CD4-positive, alpha-beta T cell treated with Interleukin-12 subunit alpha and Interleukin-12 subunit beta, for 1 hour (primary cell): ENCODE measurements around the gene KRTAP2-1.
"Not testable (repeated sequence)": the region's sequence is repeated elsewhere in the genome, so short reads cannot be mapped to it uniquely, and the experiment has no call there.

Experiments
- DNase-seq: peaks from one replicate; pipeline ENCODE4 v3.0.0-alpha.2; 2020

The KRTAP2-1 gene

DNA sequence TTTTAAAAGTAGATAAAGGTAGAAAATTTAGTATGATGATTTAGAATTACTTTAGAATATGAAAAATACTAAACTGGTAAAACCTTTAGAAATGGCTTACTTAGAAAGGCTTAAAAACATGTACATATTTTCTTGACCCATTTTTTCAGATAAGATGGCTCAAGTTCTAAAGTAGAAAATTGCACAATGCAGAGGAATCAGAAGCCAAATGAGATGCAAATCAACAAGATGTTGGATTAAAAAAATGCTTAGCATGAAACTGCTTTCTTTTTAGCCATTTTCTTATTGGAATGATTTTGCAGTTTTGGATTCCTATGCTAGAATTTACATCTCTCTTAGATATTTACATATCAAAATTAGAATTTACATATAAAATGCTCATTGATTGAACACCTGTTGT lies 36.7 kb downstream of the KRTAP2-1 start:
- no peak for DNase-seq

DNA sequence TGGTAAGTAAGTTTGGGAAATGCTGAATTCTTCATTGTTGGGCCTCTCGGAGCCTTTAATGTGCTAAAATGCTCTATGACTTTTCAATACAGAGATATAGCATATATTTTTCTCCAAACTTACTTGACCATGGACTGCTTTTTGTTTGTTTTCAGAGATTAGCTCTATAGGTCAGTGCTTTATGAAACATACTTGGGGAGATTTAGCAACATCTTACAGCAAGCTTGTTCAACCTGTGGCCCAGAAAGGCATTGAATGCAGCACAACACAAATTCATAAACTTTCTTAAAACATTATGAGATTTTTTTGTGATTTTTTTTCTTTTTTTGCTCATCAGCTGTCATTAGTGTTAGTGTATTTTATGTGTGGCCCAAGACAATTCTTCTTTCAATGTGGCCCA lies 37.2 kb downstream of the KRTAP2-1 start:
- no peak for DNase-seq

DNA sequence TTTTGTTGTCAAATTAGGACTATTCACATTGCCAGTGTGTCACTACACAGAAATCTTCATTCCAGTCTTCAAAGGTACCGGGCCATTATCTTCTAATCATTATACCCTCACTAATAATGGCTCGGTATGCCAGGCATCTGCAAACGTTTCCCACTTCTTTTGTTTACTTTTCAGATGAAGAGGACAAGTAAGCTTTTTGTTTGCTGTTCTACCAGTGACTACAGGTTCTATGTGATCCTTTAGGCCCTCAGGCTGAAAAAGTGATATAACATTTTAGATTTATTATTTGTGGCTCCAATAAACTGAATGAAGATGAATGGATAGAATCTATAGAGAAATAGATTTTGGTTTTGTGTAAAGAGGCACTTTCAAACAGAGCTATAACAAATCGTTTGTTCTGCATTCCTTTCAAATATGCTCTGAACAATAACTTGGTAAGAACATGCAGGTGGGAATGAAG lies 37.8 kb downstream of the KRTAP2-1 start:
- DNase-seq: no peak

DNA sequence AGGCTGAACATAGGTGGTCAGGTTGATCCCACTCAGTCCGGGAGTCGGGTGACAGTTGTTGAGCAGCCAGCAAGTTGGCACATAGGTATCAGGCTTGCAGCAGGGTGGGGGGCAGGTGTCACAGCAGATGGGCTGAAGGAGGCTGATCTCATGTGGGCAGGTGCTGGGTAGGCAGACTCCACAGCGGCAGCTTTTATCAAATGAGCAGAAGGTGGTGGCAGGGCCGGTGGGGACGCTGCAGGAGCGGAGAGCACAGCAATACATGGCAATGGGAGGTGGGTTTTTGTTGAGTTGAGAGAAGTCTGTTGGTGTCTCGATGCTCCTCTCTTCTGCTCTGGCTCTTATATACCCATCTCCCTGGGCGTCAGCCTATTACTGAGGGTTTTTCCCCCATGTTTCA lies 38.3 kb downstream of the KRTAP2-1 start, which contains the start of gene KRTAP3-1:
Gene KRTAP3-1, minus strand, starts transcription at position 318 of the 400 bp plus-strand sequence. Its CDS starts 54 bp downstream, at position 264.
- no peak for DNase-seq

GRCh38 chr17:41004397-41004796 lies 42.7 kb downstream of the KRTAP2-1 start:
- no peak for DNase-seq

GRCh38 chr17:41003926-41004325 lies 43.2 kb downstream of the KRTAP2-1 start:
- no peak for DNase-seq

DNA sequence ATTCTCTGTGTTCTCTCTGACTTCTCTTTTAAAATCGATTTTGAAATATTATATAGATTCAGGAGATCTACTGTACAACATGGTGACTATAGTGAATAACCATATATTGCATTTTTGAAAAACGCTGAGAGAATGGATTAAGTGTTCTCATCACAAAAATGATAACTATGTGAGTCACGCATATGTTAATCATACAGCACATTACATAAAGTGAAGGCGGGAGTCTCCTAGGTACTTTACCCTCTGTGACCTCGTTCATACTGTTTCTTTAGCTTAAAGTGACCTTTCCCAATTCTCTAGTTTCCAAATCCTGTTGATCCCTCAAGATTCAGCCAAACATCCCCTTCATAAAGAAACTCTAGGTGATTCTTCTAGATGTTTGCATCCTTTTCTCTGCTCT lies 44.3 kb downstream of the KRTAP2-1 start:
- DNase-seq: no peak

DNA sequence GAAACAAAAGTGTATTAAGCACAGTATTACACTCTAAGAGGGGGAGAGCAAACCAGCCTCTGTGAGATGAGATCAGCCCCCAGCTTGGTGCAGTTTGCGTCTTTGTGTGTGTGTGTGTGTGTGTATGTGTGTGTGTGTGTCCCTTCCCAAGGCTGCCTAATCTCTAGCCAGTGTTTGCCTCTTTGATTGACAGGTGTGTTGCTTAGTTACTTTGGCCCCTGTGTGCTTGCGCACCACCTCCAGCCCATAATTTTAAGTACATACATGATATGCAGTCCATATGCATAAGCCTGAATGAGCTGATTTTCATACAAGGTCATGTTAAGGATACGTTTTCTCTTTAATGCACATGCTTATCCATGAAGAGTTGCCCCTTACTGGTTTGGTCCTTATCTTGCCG lies 45.3 kb downstream of the KRTAP2-1 start:
- DNase-seq: no peak

GRCh38 chr17:40999563-40999962 lies 47.6 kb downstream of the KRTAP2-1 start, which contains the start of gene KRTAP3-2:
TSS of gene KRTAP3-2 (minus strand) at chr17:40999906. CDS start at chr17:40999853, 53 bp downstream.
- DNase-seq: not testable (repeated sequence)

DNA sequence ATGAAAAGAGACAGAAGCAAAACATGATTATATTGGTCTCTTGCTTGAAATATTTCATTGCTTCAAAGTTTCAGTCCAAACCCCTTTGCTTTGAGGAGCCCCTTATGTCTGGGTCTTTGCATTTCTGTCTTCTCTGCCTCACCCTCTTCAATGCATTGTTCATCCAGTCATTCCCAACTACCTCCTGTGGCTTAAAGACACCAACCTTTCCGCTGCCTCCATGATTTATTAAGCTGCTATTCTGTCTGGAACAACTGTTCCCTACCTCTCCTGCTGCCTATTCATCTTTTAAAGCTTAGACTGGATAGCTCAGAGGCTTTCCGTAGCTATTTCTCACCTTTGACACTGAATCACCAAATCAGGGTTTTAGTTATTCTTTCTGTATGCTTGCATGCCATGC lies 49.8 kb downstream of the KRTAP2-1 start:
- no peak for DNase-seq

- no peak for DNase-seq
These were observed 50.3 kb downstream of the KRTAP2-1 start for GRCh38 chr17:40996829-40997228.
